SU-DHL-6 (cell line): ENCODE data around the gene SRRM4.

Experiments used
- EZH2phosphoT487 ChIP-seq: fragments of 200-600 bp; sonication (generic), shearing (Covaris generic); conservative IDR thresholded peaks from 2 replicates; pipeline ENCODE4 v1.6.1; 2018; ENCODE audit warnings: mild to moderate bottlenecking, antibody characterized with exemption, low read length, moderate library complexity, mixed read lengths
- TF ChIP-seq, protein P1 (sequence below): fragments of 200-600 bp; sonication (generic); IDR thresholded peaks from one replicate; pipeline ENCODE4 v1.5.1; 2017; ENCODE audit warnings: antibody characterized with exemption, mild to moderate bottlenecking, low read length, moderate library complexity; ENCODE audit not compliant: insufficient read depth, poor library complexity, severe bottlenecking

- TF ChIP-seq, protein P1, sequence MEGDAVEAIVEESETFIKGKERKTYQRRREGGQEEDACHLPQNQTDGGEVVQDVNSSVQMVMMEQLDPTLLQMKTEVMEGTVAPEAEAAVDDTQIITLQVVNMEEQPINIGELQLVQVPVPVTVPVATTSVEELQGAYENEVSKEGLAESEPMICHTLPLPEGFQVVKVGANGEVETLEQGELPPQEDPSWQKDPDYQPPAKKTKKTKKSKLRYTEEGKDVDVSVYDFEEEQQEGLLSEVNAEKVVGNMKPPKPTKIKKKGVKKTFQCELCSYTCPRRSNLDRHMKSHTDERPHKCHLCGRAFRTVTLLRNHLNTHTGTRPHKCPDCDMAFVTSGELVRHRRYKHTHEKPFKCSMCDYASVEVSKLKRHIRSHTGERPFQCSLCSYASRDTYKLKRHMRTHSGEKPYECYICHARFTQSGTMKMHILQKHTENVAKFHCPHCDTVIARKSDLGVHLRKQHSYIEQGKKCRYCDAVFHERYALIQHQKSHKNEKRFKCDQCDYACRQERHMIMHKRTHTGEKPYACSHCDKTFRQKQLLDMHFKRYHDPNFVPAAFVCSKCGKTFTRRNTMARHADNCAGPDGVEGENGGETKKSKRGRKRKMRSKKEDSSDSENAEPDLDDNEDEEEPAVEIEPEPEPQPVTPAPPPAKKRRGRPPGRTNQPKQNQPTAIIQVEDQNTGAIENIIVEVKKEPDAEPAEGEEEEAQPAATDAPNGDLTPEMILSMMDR = no peak
- no peak for TF ChIP-seq EZH2phosphoT487
These were observed 109.5 kb downstream of the SRRM4 start for GRCh38 chr12:119090865-119091264.
